ENCODE results near the gene KIR2DL1.
"Not testable (repeated sequence)": the region's sequence is repeated elsewhere in the genome, so short reads cannot be mapped to it uniquely, and the experiment has no call there.

Gene KIR2DL1

GRCh38 chr19:54824416-54824815, 54.8 kb downstream of the KIR2DL1 start:
- DNase-seq = not testable (repeated sequence)

GRCh38 chr19:54825326-54825725, 55.7 kb downstream of the KIR2DL1 start:
- not testable (repeated sequence) for DNase-seq

GRCh38 chr19:54828064-54828463, 58.5 kb downstream of the KIR2DL1 start:
- not testable (repeated sequence) for DNase-seq

GRCh38 chr19:54832496-54832895, 62.9 kb downstream of the KIR2DL1 start, which contains the start of gene KIR2DS4:
Gene KIR2DS4 (plus strand): TSS chr19:54832676.
- not testable (repeated sequence) for DNase-seq

Data from activated naive CD4-positive, alpha-beta T cell treated with anti-CD3 and anti-CD28 coated beads, Interleukin-2, amount 50 U/mL, for 16 hours (primary cell).